ENCODE measurements around the gene OR6K2. TPM values are rescaled to one million over a fixed set of nuclear protein-coding genes. Genes with fewer than 3 reads are reported as not detected.

Gene OR6K2
- total and polyA plus RNA-seq, 2 of the 13 experiments (the other 11 are each of a cell fraction or from before 2014, with no cell fraction given): not detected

GRCh38 chr1:158735848-158736247 is 35.4 kb upstream of the OR6K2 start:
- no peak for ATAC-seq
- no peak overlapping the region for H3K4me3 ChIP-seq (replicated peaks in 1 of 3; ENCODE audit: insufficient read depth in 1 of 3, low read depth in 2 of 3, low read length in 3 of 3)

More at GRCh38 chr1:158735848-158736247, 35.4 kb upstream of the OR6K2 start:
- Histone ChIP-seq H3K27ac (ENCODE audit: extremely low read length, insufficient read depth, low read length) (no peak overlapping the region), H4K20me1 (ENCODE audit: insufficient read depth, low read length) (no peaks in the 10 kb centered on the region), H3K9ac (ENCODE audit: insufficient read depth, low read depth, low read length) (no peak overlapping the region), H3K4me1 (ENCODE audit: insufficient read depth, low read length) (no peaks in the 10 kb centered on the region), H3K36me3 (replicated peaks in 1 of 2; ENCODE audit: control insufficient read depth in 1 of 2, insufficient read depth in 2 of 2, low read length in 2 of 2) (no peaks in the 10 kb centered on the region), H3K27me3 (ENCODE audit: control insufficient read depth in 1 of 2, insufficient read depth in 2 of 2, low read length in 2 of 2) (no peaks in the 10 kb centered on the region), H3K9me3 (ENCODE audit: low read length) (peaks cover 6% of the 10 kb centered on the region), H2AFZ (ENCODE audit: low read length) (no peak overlapping the region), H3K79me2 (ENCODE audit: insufficient read depth, low read length) (no peaks in the 10 kb centered on the region), H3K4me2 (ENCODE audit: low read depth, low read length) (no peak overlapping the region)
- no TSS peak for BruUV-seq (replicated peaks)
- ChIA-PET POLR2A (no interaction called here), CTCF (ENCODE audit: low intra/inter-chr PET ratio, low total read pairs) (no interaction called here)
- FAIRE-seq (no peak), DNase-seq (ENCODE audit: low spot score) (no peak)
- intact Hi-C loops (cut with micrococcal nuclease; ENCODE audit: unreplicated experiment): no loop called here
- in situ Hi-C loops (cut with HindIII; ENCODE audit: extremely low pct_ligation_motif_present, low pct_unique_long_range_greater_than_20kb): no loop called here
- no peak for TF ChIP-seq ZNF780A (CRISPR knock-in tag; IDR thresholded peaks at IDR 0.05)
- TF ChIP-seq ZNF230 (CRISPR knock-in tag; IDR thresholded peaks at IDR 0.05): no peak
- TF ChIP-seq JUNB (CRISPR knock-in tag; IDR thresholded peaks at IDR 0.05; ENCODE audit: borderline replicate concordance): no peak
- TF ChIP-seq STAT5B (CRISPR knock-in tag; IDR thresholded peaks at IDR 0.05): no peak
- no peak for TF ChIP-seq ZNF556 (CRISPR knock-in tag; IDR thresholded peaks at IDR 0.05; ENCODE audit: borderline replicate concordance)
- no peak for TF ChIP-seq TARDBP (CRISPR knock-in tag; IDR thresholded peaks at IDR 0.05)
- TF ChIP-seq ZNF609 (CRISPR knock-in tag; IDR thresholded peaks at IDR 0.05; ENCODE audit: borderline replicate concordance): no peak
- no peak for TF ChIP-seq ELF4 (CRISPR knock-in tag; IDR thresholded peaks at IDR 0.05; ENCODE audit: borderline replicate concordance)
- no peak for TF ChIP-seq DBP (CRISPR knock-in tag; IDR thresholded peaks at IDR 0.05; ENCODE audit: not compliant biosample characterization)
- no peak for TF ChIP-seq U2AF1 (optimal IDR thresholded peaks at IDR 0.05; ENCODE audit: low read depth, low read length)
- no peak for TF ChIP-seq MLXIP (CRISPR knock-in tag; IDR thresholded peaks at IDR 0.05; ENCODE audit: borderline replicate concordance)
